NOMO-1 treated with dmso at 0.1 percent for 144 hours (cell line): ENCODE results near the gene UBA1.

Source experiments
- DNase-seq: peaks from one replicate; lab custom pipeline; 2025; ENCODE audit not compliant: unreplicated experiment; lab: John Stamatoyannopoulos, UW

The UBA1 gene

GRCh38 chrX:47210661-47211425 lies 17.2 kb downstream of the UBA1 start:
- DNase-seq: no peak

GRCh38 chrX:47212381-47213293 lies 19.0 kb downstream of the UBA1 start:
- DNase-seq: no peak

DNA sequence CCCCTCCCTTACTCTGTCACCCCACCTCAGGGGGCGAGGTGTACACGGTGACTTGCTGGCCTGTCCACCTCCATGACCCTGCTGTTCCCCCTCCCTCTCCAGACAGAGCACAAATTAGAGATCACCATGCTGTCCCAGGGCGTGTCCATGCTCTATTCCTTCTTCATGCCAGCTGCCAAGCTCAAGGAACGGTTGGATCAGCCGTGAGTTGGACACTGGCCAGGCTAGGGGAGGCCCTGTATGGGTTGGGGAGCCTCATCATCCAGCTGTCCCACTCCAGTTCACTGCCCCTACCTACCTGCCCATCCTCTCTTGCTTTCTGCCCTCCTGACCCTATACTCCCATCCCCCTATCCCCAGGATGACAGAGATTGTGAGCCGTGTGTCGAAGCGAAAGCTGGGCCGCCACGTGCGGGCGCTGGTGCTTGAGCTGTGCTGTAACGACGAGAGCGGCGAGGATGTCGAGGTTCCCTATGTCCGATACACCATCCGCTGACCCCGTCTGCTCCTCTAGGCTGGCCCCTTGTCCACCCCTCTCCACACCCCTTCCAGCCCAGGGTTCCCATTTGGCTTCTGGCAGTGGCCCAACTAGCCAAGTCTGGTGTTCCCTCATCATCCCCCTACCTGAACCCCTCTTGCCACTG lies 20.9 kb downstream of the UBA1 start:
- DNase-seq: no peak

DNA sequence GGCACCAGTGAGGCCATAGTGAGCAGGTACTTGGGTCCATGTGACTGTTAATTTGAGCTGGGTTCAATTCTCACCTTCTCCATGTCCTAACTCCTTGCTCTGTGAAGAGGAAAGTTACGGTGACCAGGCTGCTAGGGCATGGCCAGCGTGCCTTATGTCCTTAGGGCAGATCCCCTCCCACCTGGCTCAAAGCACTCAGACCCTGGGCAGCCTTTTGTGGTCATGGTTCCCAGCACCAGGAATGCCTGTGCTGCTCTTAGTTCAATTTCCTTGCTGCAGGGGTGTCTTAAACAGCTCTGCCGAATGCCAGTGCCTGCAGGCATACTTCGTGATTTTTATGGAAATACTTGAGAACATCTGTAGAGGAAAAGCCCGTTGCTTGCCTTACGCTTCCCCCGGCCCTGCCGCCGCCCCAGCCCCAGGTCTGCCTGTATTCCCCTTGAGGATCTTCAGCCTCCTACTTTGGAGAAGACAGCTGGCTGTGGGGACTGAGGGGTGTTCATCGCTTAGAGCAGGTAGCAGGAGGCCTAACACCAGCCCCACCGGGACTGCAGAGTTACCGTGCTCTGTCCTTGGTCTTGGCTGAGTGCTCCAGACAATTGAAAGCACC lies 21.8 kb downstream of the UBA1 start:
- no peak for DNase-seq

- no peak for DNase-seq
Observed at GRCh38 chrX:47216393-47216925, 22.8 kb downstream of the UBA1 start.

DNA sequence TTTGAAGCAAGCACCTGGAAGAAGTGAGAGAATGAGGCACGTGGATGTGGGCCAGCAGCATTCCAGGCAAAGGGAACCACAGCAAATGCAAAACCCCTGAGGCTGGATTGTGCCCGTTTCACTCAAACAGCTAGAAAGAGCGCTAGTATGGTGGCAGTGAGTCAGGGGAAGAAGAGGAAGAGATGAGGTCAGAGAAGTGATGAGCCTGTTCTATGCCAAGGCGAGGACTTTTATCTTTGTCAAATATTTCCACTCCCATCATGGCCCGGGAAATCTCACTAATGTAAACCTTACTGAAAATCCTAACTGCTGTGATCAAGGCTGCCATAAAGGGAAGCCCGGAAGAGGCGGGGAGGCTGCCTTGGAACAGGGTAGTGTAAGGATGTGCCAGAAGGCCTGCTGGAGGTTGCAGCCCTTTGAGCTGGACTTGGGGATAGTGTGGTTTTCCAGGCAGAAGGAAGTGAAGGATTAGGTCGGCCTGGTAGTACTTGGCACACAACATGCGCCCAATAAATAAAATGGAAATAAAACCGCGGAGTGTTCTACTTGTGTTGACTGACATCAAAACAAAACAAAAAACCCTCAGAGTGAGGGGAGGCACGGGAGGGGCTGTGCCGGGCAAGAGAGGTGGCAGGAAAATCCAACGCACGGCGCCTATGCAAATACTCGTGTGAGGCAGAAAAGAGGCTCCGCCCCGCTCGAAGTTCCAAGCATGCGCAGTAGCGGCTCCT lies 23.7 kb downstream of the UBA1 start:
- no peak for DNase-seq

DNA sequence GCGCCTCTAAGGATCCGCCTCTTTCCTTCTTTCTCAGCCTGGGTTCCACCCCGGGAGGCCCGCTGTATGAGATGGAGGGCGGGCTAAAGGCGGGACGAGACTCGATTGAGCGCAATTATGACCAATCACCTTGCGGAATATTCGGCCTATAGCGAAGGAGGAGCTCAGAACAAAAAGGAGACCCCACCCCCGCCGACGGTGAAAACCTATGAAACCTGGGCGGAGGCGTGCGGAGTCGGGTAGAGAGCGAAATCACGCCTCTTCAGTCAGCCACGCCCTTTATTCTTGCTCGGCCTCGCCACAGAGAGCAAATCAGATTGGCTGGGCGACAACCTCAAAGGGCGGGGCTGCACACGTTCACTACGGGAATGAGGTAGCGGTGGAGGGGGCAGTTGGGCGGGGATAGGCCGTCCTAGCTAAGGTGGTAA lies 24.2 kb downstream of the UBA1 start:
- peak; percentile 100 for DNase-seq

DNA sequence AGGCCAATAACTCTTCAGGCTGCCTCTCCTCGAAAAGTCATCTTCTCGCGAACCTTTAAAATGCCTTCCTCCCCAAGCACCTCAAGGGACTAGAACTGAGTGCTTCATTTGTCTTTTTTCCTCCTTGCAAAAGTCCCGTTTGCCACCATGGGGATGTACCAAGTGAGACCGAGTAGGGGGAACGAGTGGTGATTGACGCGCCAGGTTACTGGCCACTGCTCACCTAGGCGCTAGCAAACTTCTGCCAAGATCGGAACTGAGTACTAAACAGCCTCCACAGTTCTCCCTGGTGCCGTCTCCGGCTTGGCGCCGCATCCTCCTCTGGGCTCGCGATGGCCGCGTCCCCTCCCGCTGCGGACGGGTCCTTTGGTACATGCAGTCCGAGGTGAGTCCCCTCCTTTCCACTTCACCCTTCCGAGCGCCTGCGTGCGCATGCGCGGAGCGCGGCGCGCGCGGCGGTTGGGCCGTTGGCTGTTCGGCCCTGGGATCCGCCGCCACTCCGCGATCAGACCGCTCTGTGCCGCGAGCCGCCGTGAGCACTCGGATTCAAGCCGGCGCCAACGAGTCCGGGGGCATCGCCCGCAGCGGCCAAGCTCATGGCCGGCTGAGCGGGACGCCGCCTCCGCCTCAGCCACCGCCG lies 24.8 kb downstream of the UBA1 start, which contains the start of gene CDK16:
Gene CDK16 (plus strand): TSS at position 402 of the 640 bp plus-strand sequence. CDS start 4,877 bp downstream, outside the sequence.
- peak; percentile 70 for DNase-seq

- DNase-seq: no peak
Observed at GRCh38 chrX:47218920-47219815, 25.5 kb downstream of the UBA1 start.

DNA sequence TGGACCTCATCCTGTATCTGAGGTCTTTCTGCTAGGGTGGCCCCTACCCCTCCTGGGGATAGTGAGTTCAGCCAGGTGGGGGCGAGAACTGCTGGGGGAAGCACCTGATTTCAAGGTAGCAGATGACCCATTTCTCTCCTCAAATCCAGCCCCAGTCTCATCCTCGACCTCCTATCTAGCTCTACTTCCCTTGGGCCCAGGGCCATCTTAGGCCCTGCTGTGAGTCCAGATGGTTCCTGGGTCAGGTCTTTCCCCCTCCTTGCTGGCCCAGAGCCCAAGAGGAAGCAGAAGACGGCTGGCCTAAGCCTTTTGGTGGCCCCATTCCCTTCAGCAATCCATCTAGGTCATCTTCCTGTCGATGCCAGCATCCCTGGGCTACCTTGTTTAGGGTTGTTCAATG lies 28.1 kb downstream of the UBA1 start:
- DNase-seq: no peak

DNA sequence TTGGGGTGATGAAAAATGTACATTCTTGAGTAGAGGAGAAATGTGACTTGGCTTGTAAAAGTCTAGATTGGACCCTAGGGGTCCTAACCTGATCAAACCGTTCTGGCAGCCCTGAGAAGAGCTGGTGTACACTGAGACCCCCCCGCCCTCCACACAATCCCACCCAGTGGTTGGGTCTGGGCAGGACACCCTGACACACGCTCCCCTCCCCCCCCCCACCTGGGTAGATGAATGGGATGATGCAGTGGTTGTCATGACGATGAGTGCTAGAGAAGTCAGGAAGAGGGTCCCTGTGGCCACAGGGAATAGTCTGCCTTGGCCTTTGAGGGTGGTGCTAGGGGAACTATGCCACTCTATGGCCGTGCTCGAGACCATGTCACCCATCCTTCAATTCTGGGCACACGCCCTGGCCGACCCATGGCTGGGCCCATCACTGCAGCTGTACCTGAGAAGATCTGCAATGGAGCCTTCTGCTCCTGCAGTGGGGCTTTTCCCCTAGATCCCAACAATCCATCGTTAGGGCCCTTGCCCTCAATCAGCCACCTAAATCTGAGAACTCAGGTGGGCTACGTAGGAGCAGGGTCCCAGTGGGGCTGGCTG lies 29.2 kb downstream of the UBA1 start:
- no peak for DNase-seq

GRCh38 chrX:47223476-47224250 lies 30.0 kb downstream of the UBA1 start:
- no peak for DNase-seq

DNA sequence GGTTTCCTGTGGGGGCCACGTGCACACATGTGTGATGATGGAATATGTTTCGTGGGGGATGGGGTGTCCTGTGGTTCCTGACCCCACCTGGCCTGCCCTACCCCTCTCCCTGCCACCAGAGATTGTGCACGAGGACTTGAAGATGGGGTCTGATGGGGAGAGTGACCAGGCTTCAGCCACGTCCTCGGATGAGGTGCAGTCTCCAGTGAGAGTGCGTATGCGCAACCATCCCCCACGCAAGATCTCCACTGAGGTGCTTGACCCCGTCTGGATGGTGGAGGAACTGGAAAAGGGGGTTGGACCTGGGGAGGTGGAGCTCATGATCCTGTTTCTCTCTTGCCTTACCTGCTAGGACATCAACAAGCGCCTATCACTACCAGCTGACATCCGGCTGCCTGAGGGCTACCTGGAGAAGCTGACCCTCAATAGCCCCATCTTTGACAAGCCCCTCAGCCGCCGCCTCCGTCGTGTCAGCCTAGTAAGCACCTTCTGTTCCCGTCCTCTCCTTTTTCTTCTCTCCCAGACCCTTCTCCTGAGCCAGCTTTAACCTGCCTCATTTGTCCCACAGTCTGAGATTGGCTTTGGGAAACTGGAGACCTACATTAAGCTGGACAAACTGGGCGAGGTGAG lies 30.8 kb downstream of the UBA1 start:
- DNase-seq: no peak

DNA sequence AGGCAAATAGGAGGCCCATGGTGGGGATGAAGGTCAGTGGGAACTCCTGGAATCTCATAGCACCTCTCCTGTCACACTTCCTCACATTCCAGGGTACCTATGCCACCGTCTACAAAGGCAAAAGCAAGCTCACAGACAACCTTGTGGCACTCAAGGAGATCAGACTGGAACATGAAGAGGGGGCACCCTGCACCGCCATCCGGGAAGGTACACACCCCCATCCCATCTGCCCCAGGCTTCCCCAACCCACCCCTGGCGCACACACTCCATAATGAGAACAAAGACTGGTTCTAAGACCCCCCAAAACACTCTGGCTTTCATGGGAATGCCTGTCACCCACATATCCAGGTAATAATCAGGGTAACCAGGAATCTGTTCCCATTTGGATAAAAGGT lies 31.3 kb downstream of the UBA1 start:
- DNase-seq: no peak

- no peak for DNase-seq
Observed at GRCh38 chrX:47226071-47226470, 32.4 kb downstream of the UBA1 start.

- no peak for DNase-seq
Observed at GRCh38 chrX:47226531-47227333, 33.1 kb downstream of the UBA1 start.

DNA sequence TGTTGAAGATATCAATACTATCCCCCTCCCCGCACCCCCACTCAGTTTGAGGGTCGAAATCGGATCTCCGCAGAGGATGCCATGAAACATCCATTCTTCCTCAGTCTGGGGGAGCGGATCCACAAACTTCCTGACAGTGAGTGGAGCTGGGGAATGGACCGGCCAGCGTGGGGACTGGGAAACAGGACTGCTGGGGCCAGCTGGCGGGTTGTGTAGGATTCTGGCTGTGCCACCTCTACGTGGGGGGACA lies 33.6 kb downstream of the UBA1 start:
- DNase-seq: no peak
